NCI-H2196 treated with DMSO at 0.1 percent for 48 hours (cell line): ENCODE measurements around the gene WDR87.
A peak's percentile ranks its signal among the peaks of the same experiment; 100 is the strongest.

ENCODE experiments used
- DNase-seq: peaks from one replicate; lab custom pipeline; 2025; ENCODE audit not compliant: unreplicated experiment; lab: John Stamatoyannopoulos, UW

WDR87 gene

GRCh38 chr19:37905946-37906868 lies at the start of gene WDR87:
WDR87 (minus strand) TSS chr19:37906594; CDS start chr19:37898239, 8,355 bp downstream.
- DNase-seq: peak; percentile 44

GRCh38 chr19:37955986-37956385 lies 49.6 kb upstream of the WDR87 start:
- no peak for DNase-seq

GRCh38 chr19:37954421-37954874 lies 48.1 kb upstream of the WDR87 start:
- DNase-seq: no peak

GRCh38 chr19:37953918-37954303 lies 47.5 kb upstream of the WDR87 start:
- no peak for DNase-seq

GRCh38 chr19:37953171-37953917 lies 47.0 kb upstream of the WDR87 start:
- DNase-seq: no peak

GRCh38 chr19:37951816-37952210 lies 45.4 kb upstream of the WDR87 start:
- no peak for DNase-seq

- DNase-seq: no peak
These were observed 44.2 kb upstream of the WDR87 start for GRCh38 chr19:37950471-37951175.

- no peak for DNase-seq
These were observed 42.0 kb upstream of the WDR87 start for GRCh38 chr19:37948362-37948761.

- no peak for DNase-seq
These were observed 41.4 kb upstream of the WDR87 start for GRCh38 chr19:37947778-37948177.

GRCh38 chr19:37946132-37946531 lies 39.7 kb upstream of the WDR87 start:
- DNase-seq: no peak

GRCh38 chr19:37943480-37943879 lies 37.1 kb upstream of the WDR87 start:
- DNase-seq: no peak

GRCh38 chr19:37942516-37942902 lies 36.1 kb upstream of the WDR87 start:
- no peak for DNase-seq

- no peak for DNase-seq
These were observed 35.6 kb upstream of the WDR87 start for GRCh38 chr19:37941782-37942515.

- no peak for DNase-seq
These were observed 32.0 kb upstream of the WDR87 start for GRCh38 chr19:37938353-37938752.

GRCh38 chr19:37936886-37937285 lies 30.5 kb upstream of the WDR87 start:
- no peak for DNase-seq

- no peak for DNase-seq
These were observed 29.8 kb upstream of the WDR87 start for GRCh38 chr19:37936166-37936565.

GRCh38 chr19:37935341-37935740 lies 28.9 kb upstream of the WDR87 start:
- DNase-seq: no peak

- no peak for DNase-seq
These were observed 27.6 kb upstream of the WDR87 start for GRCh38 chr19:37933937-37934358.

- DNase-seq: peak; percentile 79
These were observed 26.9 kb upstream of the WDR87 start for GRCh38 chr19:37932985-37933936.
